Progenitor cell of endocrine pancreas (in vitro differentiated cells): ENCODE results near the gene APCDD1L. TPM values are rescaled to one million over a fixed set of nuclear protein-coding genes. Genes with fewer than 3 reads are reported as not detected.
"Not testable (repeated sequence)": the region's sequence is repeated elsewhere in the genome, so short reads cannot be mapped to it uniquely, and the experiment has no call there.

Experiments used
- DNase-seq: peaks from one replicate; pipeline ENCODE4 v3.0.0; 2021; ENCODE audit warnings: low spot score; ENCODE audit not compliant: unreplicated experiment
- H3K27ac Mint-ChIP-seq: 2 replicates; pipeline ENCODE4 v1.8.0; 2021; ENCODE audit warnings: mild to moderate bottlenecking, moderate library complexity, mixed read lengths
- H3K27me3 Mint-ChIP-seq: 2 replicates; pipeline ENCODE4 v1.8.0; 2021; ENCODE audit warnings: mixed read lengths
- H3K36me3 Mint-ChIP-seq: 2 replicates; pipeline ENCODE4 v1.8.0; 2022; ENCODE audit warnings: mixed read lengths; ENCODE audit not compliant: insufficient read depth
- H3K4me1 Mint-ChIP-seq: 2 replicates; pipeline ENCODE4 v1.8.0; 2021; ENCODE audit warnings: low read depth, mixed read lengths
- H3K4me3 Mint-ChIP-seq: 2 replicates; pipeline ENCODE4 v1.8.0; 2021; ENCODE audit warnings: low read depth, mild to moderate bottlenecking, moderate library complexity, mixed read lengths
- H3K9me3 Mint-ChIP-seq: 2 replicates; pipeline ENCODE4 v1.8.0; 2021; ENCODE audit warnings: low read depth, mixed read lengths
- CTCF ChIP-seq: fragments of 200-600 bp; sonication (generic); IDR thresholded peaks from one replicate; pipeline ENCODE4 v1.5.0; 2021; ENCODE audit warnings: antibody characterized with exemption, mild to moderate bottlenecking; ENCODE audit not compliant: unreplicated experiment
- total RNA-seq: library from RNA; stranded (reverse); gene quantifications from 2 replicates; pipeline ENCODE4 v1.2.1, GENCODE V29; 2021

APCDD1L gene
- total RNA-seq, 1 donor from 2014 or later = not detected

DNA sequence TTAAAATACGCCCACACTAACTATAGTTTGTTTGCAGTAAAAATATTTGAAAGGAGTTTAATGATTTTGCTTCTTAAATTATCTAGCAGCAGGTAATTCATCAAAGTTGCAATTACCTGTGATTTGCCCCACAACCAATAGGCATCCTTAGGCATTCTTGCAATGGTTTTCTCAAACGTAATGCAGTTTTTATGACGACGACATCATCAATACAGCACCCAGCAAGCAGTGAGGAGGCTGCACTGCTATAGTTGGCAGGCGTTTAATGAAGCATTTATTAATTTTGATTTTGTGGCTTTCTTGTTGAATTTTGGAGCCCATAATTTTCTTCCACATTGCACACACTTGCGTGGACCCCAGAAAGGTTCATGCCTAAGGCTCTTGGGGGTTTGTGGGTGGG, 28.1 kb upstream of the APCDD1L start:
- no peak for TF ChIP-seq CTCF
- Mint-ChIP-seq H3K9me3 (peaks cover 6% of the 10 kb centered on the region), H3K36me3 (no peaks in the 10 kb centered on the region), H3K4me3 (no peak overlapping the region), H3K27me3 (peaks cover 31% of the 10 kb centered on the region), H3K4me1 (peaks cover 15% of the 10 kb centered on the region), H3K27ac (no peak overlapping the region)
- DNase-seq = no peak

DNA sequence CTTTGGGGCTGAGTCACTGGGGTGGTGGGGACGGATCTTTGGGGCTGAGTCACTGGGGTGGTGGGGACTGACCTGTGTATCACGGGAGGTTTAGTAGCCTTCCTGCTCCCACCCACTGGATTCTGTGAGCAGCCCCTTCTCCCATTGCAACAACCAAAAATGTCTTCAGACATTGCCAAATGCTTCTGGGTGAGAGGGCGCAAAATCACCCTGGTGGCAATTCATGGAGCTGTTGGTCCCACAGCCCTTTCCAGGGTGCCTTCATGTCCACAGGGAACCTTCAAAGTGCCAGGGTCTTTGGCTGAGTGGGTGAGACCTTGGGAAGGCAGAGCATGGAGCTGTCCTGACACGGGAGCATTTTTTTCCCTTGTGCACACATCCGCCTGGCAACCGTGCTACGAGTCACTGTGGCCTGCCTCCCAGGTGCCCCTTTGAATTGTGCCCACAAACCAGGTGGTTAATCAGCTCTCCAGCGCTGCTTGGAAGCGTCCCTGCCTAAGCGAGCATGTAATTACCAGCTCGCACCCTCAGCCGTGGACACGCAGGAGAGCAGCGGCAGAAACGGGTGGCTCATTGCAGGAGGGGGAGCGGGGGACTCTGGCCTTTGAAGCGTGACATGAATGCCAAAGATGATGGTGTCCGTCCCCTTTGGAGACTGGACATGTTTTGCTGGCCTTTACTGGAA, 27.4 kb upstream of the APCDD1L start:
- DNase-seq = no peak
- Mint-ChIP-seq H3K4me3 (no peak overlapping the region), H3K36me3 (no peaks in the 10 kb centered on the region), H3K9me3 (peaks cover 13% of the 10 kb centered on the region), H3K27ac (no peak overlapping the region), H3K27me3 (peaks cover 23% of the 10 kb centered on the region), H3K4me1 (peaks cover 8% of the 10 kb centered on the region)
- TF ChIP-seq CTCF = no peak

DNA sequence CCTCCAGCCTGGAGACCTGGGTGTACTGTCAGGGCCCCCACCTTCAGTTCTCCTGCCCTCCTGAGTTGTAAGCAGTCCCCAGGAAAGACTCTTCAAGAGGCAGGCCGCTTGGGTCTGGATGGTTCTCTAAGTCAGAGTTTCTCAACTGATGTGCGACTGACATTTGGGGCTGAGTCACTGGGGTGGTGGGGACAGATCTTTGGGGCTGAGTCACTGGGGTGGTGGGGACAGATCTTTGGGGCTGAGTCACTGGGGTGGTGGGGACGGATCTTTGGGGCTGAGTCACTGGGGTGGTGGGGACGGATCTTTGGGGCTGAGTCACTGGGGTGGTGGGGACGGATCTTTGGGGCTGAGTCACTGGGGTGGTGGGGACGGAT, 26.8 kb upstream of the APCDD1L start:
- not testable (repeated sequence) for H3K4me1 Mint-ChIP-seq, DNase-seq

DNA sequence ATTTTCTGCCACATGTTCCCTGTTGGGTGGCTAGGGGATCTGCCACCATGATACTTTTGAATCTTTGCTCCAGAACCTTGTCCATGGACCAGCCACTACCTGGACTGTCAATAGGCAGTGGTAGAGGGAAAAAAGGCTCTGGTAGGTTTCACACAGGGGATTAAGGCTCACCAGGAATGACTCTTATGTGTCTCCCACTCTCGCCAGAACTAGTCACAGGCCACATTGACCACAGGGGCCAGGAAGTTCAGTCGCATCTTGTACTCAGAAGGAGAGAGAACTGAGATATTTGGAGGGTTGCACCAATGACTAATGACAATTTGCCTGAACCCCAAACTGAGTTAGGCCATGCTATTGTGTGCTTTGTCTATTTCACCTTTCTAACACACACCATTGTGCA, 23.6 kb upstream of the APCDD1L start:
- Mint-ChIP-seq H3K4me3 (no peak overlapping the region), H3K4me1 (no peaks in the 10 kb centered on the region), H3K9me3 (peaks cover 13% of the 10 kb centered on the region), H3K36me3 (no peaks in the 10 kb centered on the region), H3K27ac (no peak overlapping the region), H3K27me3 (peaks cover 11% of the 10 kb centered on the region)
- no peak for DNase-seq
- no peak for TF ChIP-seq CTCF

More for the DNA sequence above, 26.8 kb upstream of the APCDD1L start:
- not testable (repeated sequence) for H3K4me3 Mint-ChIP-seq, H3K27ac Mint-ChIP-seq, H3K36me3 Mint-ChIP-seq
- Mint-ChIP-seq H3K9me3 (peaks cover 13% of the 10 kb centered on the region), H3K27me3 (peaks cover 18% of the 10 kb centered on the region)

DNA sequence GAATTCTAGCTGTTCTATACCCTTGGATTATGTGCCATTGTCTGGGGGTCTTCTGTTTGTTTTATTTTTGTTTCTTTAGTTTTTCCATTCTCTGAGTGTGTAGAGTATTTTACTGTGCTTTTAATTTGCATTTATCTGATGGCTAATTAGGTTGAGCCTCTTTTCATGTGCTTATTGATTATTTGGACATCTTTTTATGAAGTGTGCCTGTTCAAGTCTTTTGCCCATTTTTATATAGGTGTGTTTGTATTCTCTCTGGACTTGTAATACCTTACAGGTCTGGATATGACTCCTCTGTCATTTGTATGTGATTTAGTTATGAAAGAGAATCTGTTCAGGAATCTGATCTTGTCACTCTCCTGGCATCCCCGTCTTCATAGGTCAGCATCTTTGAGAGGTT, 22.6 kb upstream of the APCDD1L start:
- Mint-ChIP-seq H3K27ac (no peak overlapping the region), H3K9me3 (peaks cover 19% of the 10 kb centered on the region), H3K36me3 (no peaks in the 10 kb centered on the region), H3K4me1 (no peaks in the 10 kb centered on the region), H3K4me3 (no peak overlapping the region), H3K27me3 (peaks cover 11% of the 10 kb centered on the region)
- no peak for DNase-seq
- TF ChIP-seq CTCF = no peak

DNA sequence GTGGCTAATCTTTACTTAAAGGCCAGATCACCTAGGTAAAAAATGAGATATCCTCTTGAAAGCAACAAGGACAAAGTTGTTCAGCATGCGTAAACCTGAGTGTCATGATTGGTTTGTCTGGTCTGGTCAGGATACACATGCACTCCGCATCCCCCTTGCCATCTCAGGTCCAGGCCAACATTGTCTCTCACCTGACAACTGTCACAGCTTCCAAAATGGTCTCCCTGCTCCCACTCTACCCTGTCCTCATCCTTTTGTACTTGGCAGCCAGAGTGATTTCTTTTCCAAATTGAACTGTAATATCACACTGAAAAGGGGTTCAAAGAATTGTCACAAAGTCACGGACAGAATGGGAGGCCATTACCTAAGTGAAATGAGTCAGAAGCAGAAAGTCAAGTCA, 21.1 kb upstream of the APCDD1L start:
- H3K4me3 Mint-ChIP-seq = no peak overlapping the region
- H3K4me1 Mint-ChIP-seq = no peaks in the 10 kb centered on the region
- no peak for DNase-seq
- H3K36me3 Mint-ChIP-seq = no peaks in the 10 kb centered on the region
- no peak for TF ChIP-seq CTCF
- H3K27me3 Mint-ChIP-seq = peaks cover 7% of the 10 kb centered on the region
- H3K9me3 Mint-ChIP-seq = peaks cover 33% of the 10 kb centered on the region
- no peak overlapping the region for H3K27ac Mint-ChIP-seq
